ENCODE results near the gene SLC1A7.

DNA sequence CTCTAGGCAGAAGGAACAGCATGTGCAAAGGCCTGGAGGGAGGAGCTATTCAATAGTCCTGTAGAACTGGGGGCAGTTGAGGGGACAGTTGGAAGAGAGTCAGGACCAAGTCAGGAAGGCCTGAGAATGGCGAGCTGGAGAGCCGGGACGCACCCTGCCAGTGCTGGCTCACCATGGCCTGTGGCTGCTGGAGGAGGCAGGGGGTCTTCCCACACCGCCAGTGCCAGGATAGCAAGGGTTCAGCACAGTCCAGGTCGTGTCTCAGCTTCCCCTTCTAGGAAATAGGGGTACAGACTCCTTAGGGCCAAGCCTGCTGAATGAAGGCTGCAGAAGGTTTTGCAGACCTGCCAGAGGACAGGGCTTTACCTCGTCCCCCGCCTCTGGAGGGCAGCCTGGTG lies 73.2 kb downstream of the SLC1A7 start:
- no peak for TF ChIP-seq EP300 (IDR thresholded peaks at IDR 0.05)
- TF ChIP-seq POLR2A (IDR thresholded peaks at IDR 0.05) = no peak
- no peak for TF ChIP-seq CTCF (IDR thresholded peaks at IDR 0.05)

All from sigmoid colon (tissue), 4 donors.